Hematopoietic multipotent progenitor cell (in vitro differentiated cells): Measurements from ENCODE around the gene SERP2. TPM values are rescaled to one million over a fixed set of nuclear protein-coding genes. Genes with fewer than 3 reads are reported as not detected.
A peak's percentile ranks its signal among the peaks of the same experiment; 100 is the strongest.

Experiments
- DNase-seq, 3 donors: peaks; one replicate each; pipeline ENCODE4 v3.0.0-alpha.2; 2011 to 2015; ENCODE audit warnings: low read depth in 2 of 3, low spot score in 2 of 3
- total RNA-seq: library from RNA; depleted of rRNA; stranded (reverse); fragments of >200 nt; gene quantifications from one replicate; pipeline ENCODE4 v1.2.3, GENCODE V29; 2012

SERP2 gene
- total RNA-seq, 1 donor, result 0.54 TPM

GRCh38 chr13:44385847-44386246, 12.2 kb downstream of the SERP2 start:
- DNase-seq, result no peak

DNA sequence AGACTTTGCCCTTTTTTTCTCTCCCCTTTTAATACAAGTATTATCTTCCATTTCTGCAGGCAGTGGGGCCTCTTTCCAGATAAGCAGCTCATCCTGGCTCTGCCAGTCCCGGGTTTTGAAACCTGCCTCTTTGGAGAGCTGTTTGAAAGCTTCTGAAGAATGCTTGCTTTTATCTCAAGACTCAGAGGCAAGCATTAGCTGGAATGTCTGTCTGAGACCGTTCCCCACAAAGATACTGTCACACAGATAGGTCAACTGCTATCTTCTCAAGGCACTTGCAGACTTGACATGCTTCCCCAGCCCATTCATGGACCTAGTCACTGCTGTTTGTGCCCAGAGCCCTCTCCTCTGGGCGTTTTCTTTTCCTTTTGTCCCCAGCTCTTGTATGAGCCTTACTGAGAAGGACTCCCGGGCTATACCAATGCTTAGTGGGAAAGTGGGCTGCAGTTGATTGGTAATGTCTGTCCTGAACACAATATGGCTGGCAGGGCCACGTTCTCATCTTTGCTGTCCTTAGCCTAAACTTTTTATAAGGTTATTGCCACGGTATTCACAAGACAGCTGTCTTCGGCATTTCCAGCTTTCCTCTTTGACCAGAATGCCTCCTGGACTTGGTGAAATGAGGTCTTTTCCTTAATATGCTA, 13.4 kb downstream of the SERP2 start:
- DNase-seq, result peak in 1 of 3 donors; percentile 45

DNA sequence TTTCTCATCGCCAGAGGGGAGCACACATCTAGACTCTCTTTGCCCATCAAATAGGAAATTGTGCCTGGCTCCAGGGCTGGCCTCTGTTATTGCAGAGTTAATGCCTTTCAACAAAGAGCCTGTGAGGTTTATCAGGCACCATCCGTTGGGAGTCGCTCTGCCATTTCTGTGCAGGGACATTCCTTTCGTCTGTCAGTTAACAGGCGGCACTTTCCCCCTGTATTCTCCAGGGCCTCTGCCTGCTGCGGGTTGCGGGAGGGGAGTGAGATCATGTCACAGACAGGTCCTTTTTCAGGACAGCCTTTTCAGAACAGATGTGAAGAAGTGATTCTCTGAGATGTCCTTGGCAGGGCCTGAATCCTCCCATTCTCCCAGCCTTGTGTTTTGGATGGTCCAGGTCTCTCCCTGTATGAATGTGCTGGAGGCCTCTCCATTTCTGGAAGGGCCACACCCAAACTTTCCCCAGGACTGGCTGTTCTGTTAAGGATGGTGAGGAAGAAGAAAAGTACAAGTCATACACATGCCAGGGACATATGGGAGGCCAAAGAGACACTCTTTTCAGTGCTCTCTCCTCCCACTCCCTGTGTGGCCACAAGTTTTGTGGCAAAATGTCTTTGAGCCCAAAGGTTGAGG, 14.9 kb downstream of the SERP2 start:
- no peak for DNase-seq

- peak in 1 of 3 donors; percentile 78 for DNase-seq
Observed at GRCh38 chr13:44389060-44389666, 15.5 kb downstream of the SERP2 start.

GRCh38 chr13:44389876-44390275, 16.3 kb downstream of the SERP2 start:
- DNase-seq, result no peak

- DNase-seq, result peak in 1 of 3 donors; percentile 53
Observed at GRCh38 chr13:44393391-44393790, 19.8 kb downstream of the SERP2 start.

- no peak for DNase-seq
Observed at GRCh38 chr13:44394658-44395057, 21.0 kb downstream of the SERP2 start.

DNA sequence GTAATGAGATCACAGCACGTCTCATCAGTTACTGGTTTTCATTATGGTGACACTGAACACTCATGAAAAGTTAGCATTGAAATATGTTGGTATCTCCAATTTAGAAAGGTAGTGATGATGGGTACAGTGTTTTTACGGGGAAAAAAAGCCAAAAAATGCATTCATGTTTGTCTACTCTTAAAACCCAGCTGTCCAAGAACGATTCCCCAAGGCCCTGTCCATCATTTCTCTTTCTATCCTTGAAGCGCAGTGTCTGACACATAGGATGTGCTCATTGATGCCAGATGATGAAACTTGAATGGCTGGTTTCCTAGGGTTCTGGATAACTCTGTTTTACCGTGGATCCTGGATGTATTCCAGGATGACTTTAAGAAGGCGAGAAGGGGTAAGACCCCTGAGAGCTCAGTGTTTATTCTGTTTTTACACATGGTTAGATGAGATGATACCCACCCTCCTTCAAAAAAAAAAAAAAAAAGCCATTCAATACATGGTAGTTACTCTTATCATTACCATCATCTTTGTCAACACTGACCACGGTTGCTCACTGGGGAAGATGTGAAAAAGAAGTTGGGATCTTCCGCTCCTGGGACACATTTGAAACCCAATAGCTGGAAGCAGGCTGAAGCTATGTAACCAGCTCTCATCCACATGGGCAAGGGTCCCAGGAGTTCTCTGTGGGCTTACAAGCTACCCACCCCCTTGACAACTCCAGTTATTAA, 22.5 kb downstream of the SERP2 start:
- no peak for DNase-seq

GRCh38 chr13:44396701-44397580, 23.3 kb downstream of the SERP2 start:
- DNase-seq, result no peak

GRCh38 chr13:44397766-44398223, 24.2 kb downstream of the SERP2 start:
- peak in 2 of 3 donors; percentile 64 to 70 for DNase-seq

DNA sequence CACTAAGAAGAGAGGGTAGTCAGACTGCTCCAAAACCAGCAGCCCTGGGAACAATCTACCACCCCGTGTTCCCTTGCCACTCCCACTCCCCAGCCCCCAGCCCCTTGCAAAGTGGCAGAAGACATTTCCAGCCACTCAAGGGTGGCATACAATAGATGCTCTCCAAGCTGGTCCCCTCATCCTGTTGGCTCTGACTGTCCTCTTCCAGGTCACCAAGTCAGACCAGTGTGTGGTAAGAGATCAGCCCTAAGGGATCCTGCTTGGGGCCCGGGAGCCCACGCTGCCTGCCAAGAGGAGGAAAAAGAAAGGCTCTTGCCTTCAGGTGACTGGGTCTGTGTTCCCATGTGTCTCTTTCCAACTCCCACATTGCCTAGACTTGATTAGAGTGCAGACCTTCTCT, 25.0 kb downstream of the SERP2 start:
- DNase-seq, result no peak

GRCh38 chr13:44399074-44399473, 25.4 kb downstream of the SERP2 start:
- DNase-seq, result no peak

GRCh38 chr13:44400736-44401135, 27.1 kb downstream of the SERP2 start:
- no peak for DNase-seq

- DNase-seq, result no peak
Observed at GRCh38 chr13:44401577-44401976, 28.0 kb downstream of the SERP2 start.

DNA sequence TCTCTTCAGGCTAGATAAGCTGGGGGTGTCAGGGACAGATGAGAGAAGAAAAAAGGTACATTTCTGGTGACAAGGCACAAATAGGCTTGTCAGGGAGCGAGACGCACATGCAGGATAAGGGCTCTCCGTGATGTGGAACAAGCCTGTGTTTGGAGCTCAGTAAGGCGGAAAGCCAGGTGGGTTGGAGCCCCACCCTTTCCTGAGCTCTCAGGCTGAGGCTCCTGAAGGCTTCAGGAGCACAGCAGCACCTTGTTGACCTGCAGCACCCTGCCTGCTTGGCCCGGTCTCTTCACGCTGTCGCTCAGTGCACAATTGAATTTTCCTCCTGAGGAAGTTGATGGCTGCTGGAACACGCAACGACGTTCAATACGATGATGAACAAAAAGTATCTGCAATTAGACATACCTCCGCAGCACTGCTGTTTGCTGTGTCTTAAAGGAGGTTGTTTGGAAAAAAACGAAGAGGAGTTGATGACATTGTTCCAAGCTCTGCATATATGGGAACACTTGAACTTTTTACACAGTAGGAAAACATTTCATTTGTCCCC, 29.3 kb downstream of the SERP2 start:
- no peak for DNase-seq

- no peak for DNase-seq
Observed at GRCh38 chr13:44403461-44404056, 29.9 kb downstream of the SERP2 start.

DNA sequence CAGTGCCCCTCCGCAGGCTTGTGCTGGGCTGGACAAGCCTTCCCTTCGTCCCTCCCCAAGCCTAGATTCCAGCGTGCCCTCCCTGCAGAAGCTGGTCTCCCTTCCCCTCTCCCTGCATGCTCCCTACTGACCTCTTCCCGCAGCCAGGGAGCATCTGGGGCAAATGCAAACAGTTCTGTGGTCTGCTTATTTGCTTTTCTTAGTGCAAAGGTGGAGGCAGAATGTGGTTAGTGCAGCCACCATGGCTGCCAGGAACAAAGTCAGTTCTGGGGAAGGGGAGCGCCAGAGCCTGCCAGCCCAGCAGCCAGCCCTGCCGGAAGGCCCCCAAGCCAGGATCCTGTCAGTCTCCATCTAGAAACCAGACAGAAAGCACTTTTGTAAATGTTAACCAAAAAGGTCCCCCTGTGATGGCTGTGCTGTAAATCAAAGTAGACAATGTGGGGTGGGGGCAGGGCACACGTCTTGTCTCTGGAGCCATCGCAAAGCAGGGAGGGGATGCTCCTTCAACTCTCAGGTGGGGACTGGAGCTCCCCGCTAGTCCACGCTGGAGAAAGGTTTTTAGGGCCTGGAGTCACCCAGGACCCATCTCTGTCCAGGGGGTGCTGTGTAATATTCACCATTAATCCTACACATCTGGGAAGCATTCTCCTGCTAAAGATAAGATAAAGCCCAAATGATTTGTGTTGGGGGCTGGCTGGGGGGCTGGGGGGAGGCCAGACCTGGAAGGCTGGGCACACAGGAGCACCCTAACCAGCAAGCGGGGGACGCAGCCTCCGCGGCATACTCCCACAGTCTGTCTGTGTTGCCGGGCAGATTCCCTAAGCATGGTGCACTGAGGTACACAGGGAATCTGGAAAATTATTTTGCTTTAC, 30.9 kb downstream of the SERP2 start:
- no peak for DNase-seq

- peak in 2 of 3 donors; percentile 66 to 79 for DNase-seq
Observed at GRCh38 chr13:44406617-44407016, 33.0 kb downstream of the SERP2 start.

GRCh38 chr13:44407379-44407778, 33.8 kb downstream of the SERP2 start:
- no peak for DNase-seq
